Caco-2 (cell line): ENCODE results near the gene TMC2. TPM values are rescaled to one million over a fixed set of nuclear protein-coding genes. Genes with fewer than 3 reads are reported as not detected.

Experiments
- BruUV-seq: library from RNA; stranded (reverse); fragments of 400-500 nt; replicated peaks from 2 replicates; lab custom pipeline; 2021; lab: Mats Ljungman, UMichigan
- CTCF ChIA-PET: fragments of 300-600 bp; sonication (Branson Sonifier 250); formaldehyde crosslinking; loops from one replicate; lab custom pipeline; 2022; ENCODE audit warnings: antibody characterized with exemption; lab: Charles Lee
- POLR2A ChIA-PET: fragments of 300-600 bp; sonication (Branson Sonifier 250); formaldehyde crosslinking; loops from one replicate; lab custom pipeline; 2022; ENCODE audit warnings: antibody characterized with exemption; lab: Charles Lee
- DNase-seq, 2 experiments: peaks; one replicate each; pipeline versions ENCODE4 v3.0.0 to v3.0.0-alpha.2; 2020 to 2022
- H3K27me3 ChIP-seq: replicated peaks from 2 replicates; pipeline ENCODE4 v1.6.0; 2011; ENCODE audit warnings: low read length; ENCODE audit not compliant: control insufficient read depth, insufficient read depth
- H3K36me3 ChIP-seq: 2 replicates; pipeline ENCODE4 v1.5.1; 2011; ENCODE audit warnings: low read length; ENCODE audit not compliant: control insufficient read depth, insufficient read depth
- H3K4me1 ChIP-seq: fragments of 250-450 bp; sonication (Bioruptor Pico); 2 replicates; pipeline ENCODE4 v1.5.1; 2020; ENCODE audit warnings: mild to moderate bottlenecking
- H3K4me3 ChIP-seq: 2 replicates; pipeline ENCODE4 v1.5.1; 2011; ENCODE audit warnings: low read depth, mild to moderate bottlenecking, control low read depth, low read length
- H3K9me3 ChIP-seq: fragments of 250-450 bp; sonication (Bioruptor Pico); 2 replicates; pipeline ENCODE4 v1.5.1; 2020; ENCODE audit warnings: mild to moderate bottlenecking, moderate library complexity
- H3K27ac Mint-ChIP-seq: one replicate; pipeline ENCODE4 v1.8.0; 2022; ENCODE audit warnings: mixed read lengths; ENCODE audit not compliant: unreplicated experiment
- H3K27me3 Mint-ChIP-seq: one replicate; pipeline ENCODE4 v1.8.0; 2022; ENCODE audit warnings: mixed read lengths; ENCODE audit not compliant: insufficient read depth, unreplicated experiment
- H3K36me3 Mint-ChIP-seq: one replicate; pipeline ENCODE4 v1.8.0; 2022; ENCODE audit warnings: mild to moderate bottlenecking, mixed read lengths; ENCODE audit not compliant: insufficient read depth, unreplicated experiment
- H3K4me1 Mint-ChIP-seq: one replicate; pipeline ENCODE4 v1.8.0; 2022; ENCODE audit warnings: low read depth, mixed read lengths; ENCODE audit not compliant: unreplicated experiment
- H3K4me3 Mint-ChIP-seq: one replicate; pipeline ENCODE4 v1.8.0; 2022; ENCODE audit warnings: mild to moderate bottlenecking, moderate library complexity, mixed read lengths; ENCODE audit not compliant: unreplicated experiment
- H3K9me3 Mint-ChIP-seq: one replicate; pipeline ENCODE4 v1.8.0; 2022; ENCODE audit warnings: mixed read lengths; ENCODE audit not compliant: unreplicated experiment
- CTCF ChIP-seq, 2 experiments: fragments of 200-600 bp in 1 of 2; IDR thresholded peaks; 1 replicate in 1 of 2; 2 replicates in 1 of 2; pipeline versions ENCODE4 v1.5.1 to v1.8.0; 2011 to 2022; ENCODE audit warnings: antibody characterized with exemption in 1 of 2, control low read depth in 1 of 2, inconsistent platforms in 1 of 2, low read depth in 1 of 2, low read length in 1 of 2, mild to moderate bottlenecking in 1 of 2, moderate library complexity in 1 of 2; ENCODE audit not compliant: insufficient read depth in 1 of 2, severe bottlenecking in 1 of 2, unreplicated experiment in 1 of 2
- intact Hi-C: fragments of 100-400 bp; cut with micrococcal nuclease; formaldehyde crosslinking; loops from one replicate; pipeline ENCODE4 v1.10.0; 2022; ENCODE audit not compliant: unreplicated experiment
- total RNA-seq: library from RNA; stranded (reverse); gene quantifications from 2 replicates; pipeline ENCODE4 v1.2.3, GENCODE V29; 2022

TMC2 gene
- total RNA-seq, 1 experiment from 2014 or later: not detected

GRCh38 chr20:2657241-2657640, 120.9 kb downstream of the TMC2 start:
- TF ChIP-seq CTCF (IDR thresholded peaks at IDR 0.05; ENCODE audit: insufficient read depth in 1 of 2, low read depth in 1 of 2, low read length in 1 of 2, severe bottlenecking in 1 of 2, unreplicated experiment in 1 of 2): no peak

GRCh38 chr20:2657674-2658073, 121.3 kb downstream of the TMC2 start:
- Histone ChIP-seq H3K36me3 (peaks cover 25% of the 10 kb centered on the region), H3K4me1 (peaks cover 8% of the 10 kb centered on the region), H3K9me3 (no peaks in the 10 kb centered on the region), H3K4me3 (no peak overlapping the region), H3K27me3 (no peaks in the 10 kb centered on the region)
- Mint-ChIP-seq H3K9me3 (no peaks in the 10 kb centered on the region), H3K4me1 (peaks cover 13% of the 10 kb centered on the region), H3K27ac (no peak overlapping the region), H3K4me3 (no peak overlapping the region), H3K27me3 (no peaks in the 10 kb centered on the region), H3K36me3 (peaks cover 96% of the 10 kb centered on the region)
- ChIA-PET POLR2A (interaction anchor here (0.7 kb wide), 1 partner anchor 363 kb away, joined by 4 read pairs; no protein-coding TSS in a partner anchor), CTCF (no interaction called here)
- no peak for DNase-seq
- intact Hi-C loops: no loop called here
- no peak for TF ChIP-seq CTCF (IDR thresholded peaks at IDR 0.05; ENCODE audit: insufficient read depth in 1 of 2, low read depth in 1 of 2, low read length in 1 of 2, severe bottlenecking in 1 of 2, unreplicated experiment in 1 of 2)
- BruUV-seq: no TSS peak

More at GRCh38 chr20:2657241-2657640, 120.9 kb downstream of the TMC2 start:
- Mint-ChIP-seq H3K36me3 (peaks cover 96% of the 10 kb centered on the region), H3K9me3 (no peaks in the 10 kb centered on the region), H3K4me1 (peaks cover 10% of the 10 kb centered on the region), H3K27me3 (no peaks in the 10 kb centered on the region), H3K27ac (no peak overlapping the region), H3K4me3 (no peak overlapping the region)
- ChIA-PET POLR2A (interaction anchor here (0.7 kb wide), 1 partner anchor 363 kb away, joined by 4 read pairs; no protein-coding TSS in a partner anchor), CTCF (no interaction called here)
- no peaks in the 10 kb centered on the region for H3K9me3 ChIP-seq
- intact Hi-C loops: no loop called here
- no peak for DNase-seq
- peaks cover 8% of the 10 kb centered on the region for H3K4me1 ChIP-seq
- BruUV-seq: no TSS peak
- no peak overlapping the region for H3K4me3 ChIP-seq
- H3K36me3 ChIP-seq: peaks cover 25% of the 10 kb centered on the region
- no peaks in the 10 kb centered on the region for H3K27me3 ChIP-seq

- CTCF ChIA-PET: interaction anchor here (0.6 kb wide), 1 partner anchor 133 kb away, joined by 5 read pairs; no protein-coding TSS in a partner anchor
- peaks cover 7% of the 10 kb centered on the region for H3K4me1 ChIP-seq
- peaks cover 25% of the 10 kb centered on the region for H3K36me3 ChIP-seq
- TF ChIP-seq CTCF (IDR thresholded peaks at IDR 0.05; ENCODE audit: insufficient read depth in 1 of 2, low read depth in 1 of 2, low read length in 1 of 2, severe bottlenecking in 1 of 2, unreplicated experiment in 1 of 2): no peak
- H3K4me3 ChIP-seq: no peak overlapping the region
- H3K9me3 Mint-ChIP-seq: no peaks in the 10 kb centered on the region
- no peaks in the 10 kb centered on the region for H3K27me3 Mint-ChIP-seq
- no TSS peak for BruUV-seq
- no peaks in the 10 kb centered on the region for H3K9me3 ChIP-seq
- peaks cover 89% of the 10 kb centered on the region for H3K36me3 Mint-ChIP-seq
- intact Hi-C loops: no loop called here
- POLR2A ChIA-PET: no interaction called here
- peaks cover 13% of the 10 kb centered on the region for H3K4me1 Mint-ChIP-seq
- peak in 1 of 2 experiments; percentile 67 for DNase-seq
- peak overlapping the region; percentile 6 for H3K27ac Mint-ChIP-seq
- H3K4me3 Mint-ChIP-seq: no peak overlapping the region
- H3K27me3 ChIP-seq: no peaks in the 10 kb centered on the region
Measured at GRCh38 chr20:2658414-2659354, 122.3 kb downstream of the TMC2 start.
